ENCODE results near the gene DOCK10.

The DOCK10 gene

GRCh38 chr2:225083276-225083675 is 41.0 kb upstream of the DOCK10 start:
- no peak for TF ChIP-seq CTCF (IDR thresholded peaks at IDR 0.05; ENCODE audit: insufficient read depth, low read length, poor library complexity, severe bottlenecking)

DNA sequence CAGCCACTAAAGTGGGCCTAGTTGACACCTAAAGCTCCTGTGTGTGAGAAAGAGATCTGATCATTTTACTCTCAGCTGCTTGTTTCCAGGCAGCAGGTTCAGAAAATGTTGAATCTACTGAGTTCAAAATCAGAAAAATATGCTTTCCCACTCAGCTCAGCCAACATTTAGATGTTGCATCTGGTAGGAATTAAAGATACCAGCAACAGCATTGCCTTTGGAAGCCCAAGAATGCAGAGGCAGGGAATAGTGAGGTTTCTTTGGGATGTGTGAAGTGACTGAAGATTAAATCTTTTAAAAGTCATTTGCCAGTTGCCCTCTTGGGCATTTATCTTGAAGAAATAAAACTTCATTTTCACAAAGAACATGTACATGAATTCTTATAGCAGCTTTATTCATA is 33.9 kb upstream of the DOCK10 start:
- TF ChIP-seq CTCF (IDR thresholded peaks at IDR 0.05; ENCODE audit: insufficient read depth, low read length, poor library complexity, severe bottlenecking): no peak

More at GRCh38 chr2:225083276-225083675, 41.0 kb upstream of the DOCK10 start:
- Histone ChIP-seq H3K4me3 (replicated peaks; ENCODE audit: low read depth, low read length) (no peak overlapping the region), H3K36me3 (ENCODE audit: control insufficient read depth, insufficient read depth, low read length) (no peaks in the 10 kb centered on the region), H3K27me3 (replicated peaks; ENCODE audit: control insufficient read depth, insufficient read depth, low read length) (no peaks in the 10 kb centered on the region; the same call in 1 of the 2 replicates)
- no peak for DNase-seq (ENCODE audit: extremely low read depth, insufficient read length)

GRCh38 chr2:225074919-225075681 is 32.8 kb upstream of the DOCK10 start:
- Histone ChIP-seq H3K27me3 (replicated peaks; ENCODE audit: control insufficient read depth, insufficient read depth, low read length) (no peaks in the 10 kb centered on the region), H3K36me3 (ENCODE audit: control insufficient read depth, insufficient read depth, low read length) (no peaks in the 10 kb centered on the region), H3K4me3 (replicated peaks; ENCODE audit: low read depth, low read length) (no peak overlapping the region)
- no peak for TF ChIP-seq CTCF (IDR thresholded peaks at IDR 0.05; ENCODE audit: insufficient read depth, low read length, poor library complexity, severe bottlenecking)
- DNase-seq (ENCODE audit: extremely low read depth, insufficient read length): no peak

More for the DNA sequence above, 33.9 kb upstream of the DOCK10 start:
- no peak for DNase-seq (ENCODE audit: extremely low read depth, insufficient read length)
- no peaks in the 10 kb centered on the region for H3K36me3 ChIP-seq (ENCODE audit: control insufficient read depth, insufficient read depth, low read length)
- no peak overlapping the region for H3K4me3 ChIP-seq (replicated peaks; ENCODE audit: low read depth, low read length)
- H3K27me3 ChIP-seq (replicated peaks; ENCODE audit: control insufficient read depth, insufficient read depth, low read length): no peaks in the 10 kb centered on the region

DNA sequence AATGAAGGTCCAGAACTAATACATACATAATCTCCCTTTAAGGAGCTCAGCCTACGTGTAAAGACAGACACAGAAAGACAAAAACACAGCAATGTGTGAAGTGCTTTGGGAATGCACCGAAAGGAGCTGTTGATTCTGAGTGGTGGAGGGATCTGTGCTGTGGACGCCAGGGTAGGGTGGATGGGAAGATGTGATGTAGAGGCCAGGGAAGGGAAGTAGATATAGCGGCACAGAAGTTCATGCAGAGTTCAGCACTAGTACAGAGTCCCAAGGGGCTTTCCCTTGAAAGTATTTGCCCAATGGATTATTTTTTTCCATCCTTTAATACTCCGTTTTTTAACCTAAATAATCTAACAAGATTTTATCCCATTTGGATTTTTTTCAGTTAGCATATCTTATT is 32.1 kb upstream of the DOCK10 start:
- no peak for TF ChIP-seq CTCF (IDR thresholded peaks at IDR 0.05; ENCODE audit: insufficient read depth, low read length, poor library complexity, severe bottlenecking)
- no peak for DNase-seq (ENCODE audit: extremely low read depth, insufficient read length)
- Histone ChIP-seq H3K4me3 (replicated peaks; ENCODE audit: low read depth, low read length) (no peak overlapping the region), H3K27me3 (replicated peaks; ENCODE audit: control insufficient read depth, insufficient read depth, low read length) (no peaks in the 10 kb centered on the region), H3K36me3 (ENCODE audit: control insufficient read depth, insufficient read depth, low read length) (no peaks in the 10 kb centered on the region)

- no peaks in the 10 kb centered on the region for H3K36me3 ChIP-seq (ENCODE audit: control insufficient read depth, insufficient read depth, low read length)
- no peak for TF ChIP-seq CTCF (IDR thresholded peaks at IDR 0.05; ENCODE audit: insufficient read depth, low read length, poor library complexity, severe bottlenecking)
These were observed 30.9 kb upstream of the DOCK10 start for GRCh38 chr2:225073198-225073597.

More at GRCh38 chr2:225073198-225073597, 30.9 kb upstream of the DOCK10 start:
- no peak overlapping the region for H3K4me3 ChIP-seq (replicated peaks; ENCODE audit: low read depth, low read length)
- no peak for DNase-seq (ENCODE audit: extremely low read depth, insufficient read length)
- no peaks in the 10 kb centered on the region for H3K27me3 ChIP-seq (replicated peaks; ENCODE audit: control insufficient read depth, insufficient read depth, low read length)
